Thyroid gland (tissue), 4 donors: Measurements from ENCODE around the gene WFIKKN1.

ENCODE experiments used
- CTCF ChIP-seq, 6 experiments: fragments of 200-600 bp in 3 of 6; fragments of 450-650 bp in 3 of 6; sonication (generic) in 3 of 6; IDR thresholded peaks; one replicate each; pipeline ENCODE4 v1.5.1; 2016 to 2019; ENCODE audit warnings: antibody characterized with exemption in 6 of 6, mild to moderate bottlenecking in 2 of 6, inconsistent platforms in 1 of 6, moderate library complexity in 1 of 6
- POLR2A ChIP-seq, 2 donors: fragments of 450-650 bp; IDR thresholded peaks; one replicate each; pipeline ENCODE4 v1.6.1; 2017; ENCODE audit warnings: antibody characterized with exemption in 2 of 2, mild to moderate bottlenecking in 2 of 2, moderate library complexity in 1 of 2

- TF ChIP-seq POLR2A (IDR thresholded peaks at IDR 0.05) (no peak), CTCF (IDR thresholded peaks at IDR 0.05) (no peak)
These were observed 50.4 kb downstream of the WFIKKN1 start for GRCh38 chr16:680967-681745.
